Endothelial cell of umbilical vein (primary cell): ENCODE results near the gene GCDH. TPM values are rescaled to one million over a fixed set of nuclear protein-coding genes. Genes with fewer than 3 reads are reported as not detected.

Experiments used
- BruUV-seq: library from RNA; stranded (reverse); fragments of 400-500 nt; replicated peaks from 2 replicates; lab custom pipeline; 2021; lab: Mats Ljungman, UMichigan
- CTCF ChIA-PET: fragments of 300-600, 350-600 bp; sonication (Branson Sonifier 250); formaldehyde crosslinking; loops from one replicate; lab custom pipeline; 2021; ENCODE audit warnings: antibody characterized with exemption, inconsistent platforms; lab: Charles Lee
- POLR2A ChIA-PET: fragments of 300-600, 350-600 bp; sonication (Branson Sonifier 250); formaldehyde crosslinking; loops from one replicate; lab custom pipeline; 2021; ENCODE audit warnings: antibody characterized with exemption, inconsistent platforms; lab: Charles Lee
- DNase-seq: peaks from one replicate; pipeline ENCODE4 v3.0.0-alpha.2; 2011; ENCODE audit warnings: low read depth, low spot score
- FAIRE-seq: peaks from 2 replicates; lab custom pipeline; 2011; peaks lifted over from hg19 to GRCh38; lab: Jason Lieb, UNC
- H2AFZ ChIP-seq: 2 replicates; pipeline ENCODE4 v1.6.0; 2012; ENCODE audit warnings: low read depth, low read length, control low read depth, inconsistent platforms
- H3K27ac ChIP-seq: 2 replicates; pipeline ENCODE4 v1.5.1; 2011; ENCODE audit warnings: low read depth, mild to moderate bottlenecking, control low read depth, low read length, moderate library complexity; ENCODE audit not compliant: insufficient read depth
- H3K27me3 ChIP-seq, 2 experiments: 2 replicates each; pipeline versions ENCODE4 v1.6.0 to v1.6.1; 2011; ENCODE audit warnings: low read length in 2 of 2, mixed read lengths in 1 of 2; ENCODE audit not compliant: control insufficient read depth in 2 of 2, insufficient read depth in 2 of 2
- H3K36me3 ChIP-seq, 2 experiments: 2 replicates in 1 of 2; 3 replicates in 1 of 2; pipeline ENCODE4 v1.5.1; 2011; ENCODE audit warnings: low read length in 2 of 2, mild to moderate bottlenecking in 1 of 2, moderate library complexity in 1 of 2; ENCODE audit not compliant: control insufficient read depth in 2 of 2, insufficient read depth in 2 of 2; ENCODE audit errors: extremely low read depth in 1 of 2
- H3K4me1 ChIP-seq: 3 replicates; pipeline ENCODE4 v1.5.1; 2011; ENCODE audit warnings: mild to moderate bottlenecking, low read length; ENCODE audit not compliant: control insufficient read depth, insufficient read depth; ENCODE audit errors: extremely low read depth
- H3K4me2 ChIP-seq: 2 replicates; pipeline ENCODE4 v1.6.1; 2011; ENCODE audit warnings: low read length, control low read depth, mixed read lengths; ENCODE audit not compliant: insufficient read depth
- H3K4me3 ChIP-seq, 3 experiments: fragments of 200-600 bp in 1 of 3; sonication (generic), shearing (Covaris generic) in 1 of 3; replicated peaks in 1 of 3; 2 replicates each; pipeline ENCODE4 v1.5.1; 2011 to 2016; ENCODE audit warnings: control low read depth in 3 of 3, low read length in 3 of 3, mild to moderate bottlenecking in 2 of 3, inconsistent platforms in 1 of 3, low read depth in 1 of 3, moderate library complexity in 1 of 3; ENCODE audit not compliant: insufficient read depth in 1 of 3
- H3K79me2 ChIP-seq: 2 replicates; pipeline ENCODE4 v1.6.0; 2012; ENCODE audit warnings: low read length, inconsistent platforms; ENCODE audit not compliant: control insufficient read depth, insufficient read depth
- H3K9ac ChIP-seq: replicated peaks from 2 replicates; pipeline ENCODE3; 2011; ENCODE audit warnings: low read length, control low read depth; ENCODE audit not compliant: insufficient read depth; ENCODE audit errors: extremely low read depth
- H3K9me1 ChIP-seq: replicated peaks from 3 replicates; pipeline ENCODE4 v1.6.0; 2011; ENCODE audit warnings: mild to moderate bottlenecking, low read length; ENCODE audit not compliant: control insufficient read depth, insufficient read depth; ENCODE audit errors: extremely low read depth
- H3K9me3 ChIP-seq: replicated peaks from 2 replicates; pipeline ENCODE4 v1.5.1; 2012; ENCODE audit warnings: low read length, inconsistent platforms; ENCODE audit not compliant: control insufficient read depth, insufficient read depth
- H4K20me1 ChIP-seq: replicated peaks from 2 replicates; pipeline ENCODE3; 2011; ENCODE audit warnings: mild to moderate bottlenecking, low read length; ENCODE audit not compliant: control insufficient read depth, insufficient read depth; ENCODE audit errors: extremely low read depth
- POLR2A ChIP-seq: IDR thresholded peaks from 2 replicates; pipeline ENCODE4 v1.6.1; 2012; ENCODE audit warnings: low read depth, mild to moderate bottlenecking, control low read depth, low read length
- POLR2AphosphoS5 ChIP-seq: IDR thresholded peaks from 2 replicates; pipeline ENCODE4 v1.6.1; 2012; ENCODE audit warnings: low read depth, mild to moderate bottlenecking, control low read depth, low read length, moderate library complexity; ENCODE audit not compliant: insufficient read depth
- dilution Hi-C: fragments of 300-500 bp; cut with MboI; formaldehyde crosslinking; loops from one replicate; pipeline ENCODE4 v1.15.0; 2019; ENCODE audit warnings: low sequenced_read_pairs; ENCODE audit not compliant: extremely low pct_ligation_motif_present
- intact Hi-C: fragments of 100-400 bp; cut with micrococcal nuclease; formaldehyde crosslinking; loops from one replicate; pipeline ENCODE4 v1.10.0; 2022
- polyA plus RNA-seq, 4 experiments: library from polyadenylated mRNA; depleted of rRNA in 3 of 4; stranded (reverse) in 3 of 4; unstranded in 1 of 4; fragments of >200 nt; gene quantifications; 2 replicates each; pipeline versions ENCODE4 v1.2.1 to v1.2.3, GENCODE V29; 2011 to 2012; ENCODE audit warnings: missing spikeins in 1 of 4
- total RNA-seq: library from RNA; stranded (reverse); gene quantifications from 2 replicates; pipeline ENCODE4 v1.2.3, GENCODE V29; 2021
- TF ChIP-seq, protein P1 (sequence below), 2 donors: IDR thresholded peaks; 1 replicate in 1 of 2; 2 replicates in 1 of 2; pipeline ENCODE4 v1.5.1; 2011; ENCODE audit warnings: low read length in 2 of 2, mild to moderate bottlenecking in 2 of 2, moderate library complexity in 2 of 2, control low read depth in 1 of 2, inconsistent platforms in 1 of 2, low read depth in 1 of 2; ENCODE audit not compliant: insufficient read depth in 1 of 2; ENCODE audit errors: extremely low read depth in 1 of 2
- TF ChIP-seq, protein P2 (sequence below): IDR thresholded peaks from 2 replicates; pipeline ENCODE4 v1.6.1; 2011; ENCODE audit not compliant: insufficient read depth, insufficient read length

GCDH gene
- total and polyA plus RNA-seq, 2 donors (not counting 3 experiments of a cell fraction or from before 2014, with no cell fraction given): 27.3 to 35.8 TPM

DNA sequence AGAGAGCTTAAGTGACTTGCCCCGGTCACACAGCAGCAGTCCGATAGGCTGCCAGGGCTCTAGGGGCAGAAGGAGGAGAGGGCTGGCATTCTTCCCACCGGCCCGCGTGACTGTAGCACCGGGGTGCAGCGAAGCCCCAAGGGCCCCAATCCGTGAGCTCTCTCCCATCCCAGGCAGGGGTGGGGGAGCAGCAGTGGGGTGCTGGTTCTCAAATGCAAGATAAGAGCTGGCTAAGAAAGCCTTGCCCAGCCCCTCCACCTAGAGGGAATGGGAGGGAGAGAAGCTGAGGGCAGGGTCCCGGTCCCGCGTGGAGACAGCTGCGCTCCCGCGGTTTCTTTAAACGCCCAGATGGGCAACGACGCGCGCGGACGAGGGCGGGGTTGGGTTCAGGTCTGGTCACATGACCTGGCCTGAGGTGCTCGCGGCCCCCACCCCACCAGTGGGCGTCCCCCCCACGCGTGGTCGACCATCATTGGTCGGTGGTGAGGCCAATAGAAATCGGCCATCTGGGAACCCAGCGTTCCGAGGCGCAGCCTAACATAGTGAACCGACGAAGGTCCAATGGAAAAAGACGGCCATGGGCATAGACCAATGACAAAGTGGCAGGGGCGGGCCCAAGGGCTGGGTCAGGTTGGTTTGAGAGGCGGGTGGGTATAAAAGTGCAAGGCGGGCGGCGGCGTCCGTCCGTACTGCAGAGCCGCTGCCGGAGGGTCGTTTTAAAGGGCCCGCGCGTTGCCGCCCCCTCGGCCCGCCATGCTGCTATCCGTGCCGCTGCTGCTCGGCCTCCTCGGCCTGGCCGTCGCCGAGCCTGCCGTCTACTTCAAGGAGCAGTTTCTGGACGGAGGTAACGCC, 47.2 kb downstream of the GCDH start, which contains the start of gene CALR:
Gene CALR (plus strand): TSS at position 683 of the 852 bp plus-strand sequence. CDS start 71 bp downstream, at position 754.
- H3K36me3 ChIP-seq: peaks cover 13 to 32% of the 10 kb centered on the region in 2 experiments
- peak; percentile 100 for FAIRE-seq

More for the DNA sequence above, 47.2 kb downstream of the GCDH start, which contains the start of gene CALR:
- Histone ChIP-seq H3K27me3 (no peaks in the 10 kb centered on the region), H2AFZ (peak within 1 kb of the TSS; percentile 49), H3K4me2 (peak within 1 kb of the TSS; percentile 64), H3K4me1 (peaks cover 25% of the 10 kb centered on the region), H3K79me2 (peaks cover 40% of the 10 kb centered on the region), H4K20me1 (no peaks in the 10 kb centered on the region), H3K9ac (peak within 1 kb of the TSS; percentile 95), H3K27ac (peak within 1 kb of the TSS; percentile 66), H3K4me3 (peak within 1 kb of the TSS; percentile 75 to 98 (median 93)), H3K9me1 (no peaks in the 10 kb centered on the region), H3K9me3 (no peaks in the 10 kb centered on the region)
- ChIA-PET POLR2A (interaction anchor here (0.8 to 1.6 kb wide), 2 partner anchors 8 to 27 kb away, joined by 3 to 6 read pairs; partner anchors contain the start of gene RAD23A), CTCF (interaction anchor here (0.6 to 1.3 kb wide), 5 partner anchors 19 to 181 kb away, joined by 3 to 6 read pairs (median 3); partner anchors contain the start of genes GCDH and SYCE2)
- BruUV-seq: no TSS peak
- TF ChIP-seq, protein P1, sequence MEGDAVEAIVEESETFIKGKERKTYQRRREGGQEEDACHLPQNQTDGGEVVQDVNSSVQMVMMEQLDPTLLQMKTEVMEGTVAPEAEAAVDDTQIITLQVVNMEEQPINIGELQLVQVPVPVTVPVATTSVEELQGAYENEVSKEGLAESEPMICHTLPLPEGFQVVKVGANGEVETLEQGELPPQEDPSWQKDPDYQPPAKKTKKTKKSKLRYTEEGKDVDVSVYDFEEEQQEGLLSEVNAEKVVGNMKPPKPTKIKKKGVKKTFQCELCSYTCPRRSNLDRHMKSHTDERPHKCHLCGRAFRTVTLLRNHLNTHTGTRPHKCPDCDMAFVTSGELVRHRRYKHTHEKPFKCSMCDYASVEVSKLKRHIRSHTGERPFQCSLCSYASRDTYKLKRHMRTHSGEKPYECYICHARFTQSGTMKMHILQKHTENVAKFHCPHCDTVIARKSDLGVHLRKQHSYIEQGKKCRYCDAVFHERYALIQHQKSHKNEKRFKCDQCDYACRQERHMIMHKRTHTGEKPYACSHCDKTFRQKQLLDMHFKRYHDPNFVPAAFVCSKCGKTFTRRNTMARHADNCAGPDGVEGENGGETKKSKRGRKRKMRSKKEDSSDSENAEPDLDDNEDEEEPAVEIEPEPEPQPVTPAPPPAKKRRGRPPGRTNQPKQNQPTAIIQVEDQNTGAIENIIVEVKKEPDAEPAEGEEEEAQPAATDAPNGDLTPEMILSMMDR (IDR thresholded peaks at IDR 0.05; ENCODE audit: extremely low read depth in 1 of 2, insufficient read depth in 1 of 2, low read depth in 1 of 2, low read length in 2 of 2): no peak
- TF ChIP-seq, protein P2, sequence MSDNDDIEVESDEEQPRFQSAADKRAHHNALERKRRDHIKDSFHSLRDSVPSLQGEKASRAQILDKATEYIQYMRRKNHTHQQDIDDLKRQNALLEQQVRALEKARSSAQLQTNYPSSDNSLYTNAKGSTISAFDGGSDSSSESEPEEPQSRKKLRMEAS: peak; percentile 84
- TF ChIP-seq POLR2AphosphoS5 (peak; percentile 100), POLR2A (peak; percentile 99)
- peak; percentile 100 for DNase-seq
- intact Hi-C loops (loop anchor here (1.0 to 10.0 kb wide), 5 partner anchors 8 to 153 kb away; partner anchors contain the start of genes GCDH and SYCE2), dilution Hi-C loops (no loop called here)
